Liver (tissue), 9 donors: Measurements from ENCODE around the gene DISC1. TPM values are rescaled to one million over a fixed set of nuclear protein-coding genes. Genes with fewer than 3 reads are reported as not detected.

ENCODE experiments used
- DNase-seq: peaks from one replicate; pipeline ENCODE4 v3.0.0-alpha.2; 2017; ENCODE audit warnings: low spot score
- H3K27ac ChIP-seq, 2 donors: one replicate each; pipeline ENCODE4 v1.7.0; 2013; ENCODE audit warnings: inconsistent platforms in 2 of 2, low read length in 2 of 2, control low read depth in 1 of 2, low read depth in 1 of 2, mild to moderate bottlenecking in 1 of 2
- H3K27me3 ChIP-seq, 4 donors: one replicate each; pipeline versions ENCODE4 v1.6.1 to v1.7.0; 2013; ENCODE audit warnings: low read length in 3 of 4, inconsistent platforms in 1 of 4, mild to moderate bottlenecking in 1 of 4, moderate library complexity in 1 of 4; ENCODE audit not compliant: control insufficient read depth in 4 of 4, insufficient read depth in 4 of 4
- H3K36me3 ChIP-seq, 4 donors: one replicate each; pipeline versions ENCODE4 v1.6.1 to v1.7.0; 2013; ENCODE audit warnings: low read length in 3 of 4, mild to moderate bottlenecking in 3 of 4, low read depth in 1 of 4, moderate library complexity in 1 of 4; ENCODE audit not compliant: control insufficient read depth in 4 of 4, insufficient read depth in 3 of 4
- H3K4me1 ChIP-seq, 4 donors: one replicate each; pipeline versions ENCODE4 v1.6.1 to v1.7.0; 2013; ENCODE audit warnings: low read length in 3 of 4, mild to moderate bottlenecking in 3 of 4, moderate library complexity in 1 of 4; ENCODE audit not compliant: control insufficient read depth in 4 of 4, insufficient read depth in 4 of 4
- H3K4me3 ChIP-seq, 3 donors: one replicate each; pipeline versions ENCODE4 v1.6.1 to v1.7.0; 2013; ENCODE audit warnings: low read length in 3 of 3, control low read depth in 1 of 3, low read depth in 1 of 3, mild to moderate bottlenecking in 1 of 3
- H3K9ac ChIP-seq, 2 donors: one replicate each; pipeline ENCODE4 v1.7.0; 2013; ENCODE audit warnings: low read length in 2 of 2, mild to moderate bottlenecking in 2 of 2, moderate library complexity in 2 of 2, control low read depth in 1 of 2, low read depth in 1 of 2
- H3K9me3 ChIP-seq, 4 donors: one replicate each; pipeline versions ENCODE4 v1.6.1 to v1.7.0; 2013; ENCODE audit warnings: low read length in 3 of 4; ENCODE audit not compliant: control insufficient read depth in 4 of 4
- CTCF ChIP-seq: fragments of 150-350 bp; IDR thresholded peaks from 2 replicates; pipeline ENCODE4 v1.5.1; 2017; ENCODE audit warnings: improper control_type of control experiment, low read depth, low read length; ENCODE audit not compliant: missing input control
- EGR1 ChIP-seq, 2 donors: IDR thresholded peaks; 2 replicates each; pipeline ENCODE4 v1.6.1; 2016 to 2018; ENCODE audit warnings: antibody characterized with exemption in 2 of 2, low read depth in 2 of 2
- FOXA1 ChIP-seq: IDR thresholded peaks from 2 replicates; pipeline ENCODE4 v1.6.1; 2016; ENCODE audit warnings: antibody characterized with exemption
- FOXA2 ChIP-seq: IDR thresholded peaks from 2 replicates; pipeline ENCODE4 v1.6.1; 2016; ENCODE audit warnings: antibody characterized with exemption
- GABPA ChIP-seq, 2 donors: IDR thresholded peaks in 1 of 2; conservative IDR thresholded peaks in 1 of 2; 2 replicates each; pipeline ENCODE4 v1.6.1; 2016; ENCODE audit warnings: antibody characterized with exemption in 2 of 2, mild to moderate bottlenecking in 1 of 2, moderate library complexity in 1 of 2
- HNF4A ChIP-seq, 2 donors: conservative IDR thresholded peaks; 2 replicates each; pipeline ENCODE4 v1.6.1; 2016; ENCODE audit warnings: antibody characterized with exemption in 2 of 2, mild to moderate bottlenecking in 2 of 2
- JUND ChIP-seq, 2 donors: IDR thresholded peaks; 2 replicates each; pipeline ENCODE4 v1.6.1; 2016; ENCODE audit warnings: antibody characterized with exemption in 2 of 2
- MAX ChIP-seq: IDR thresholded peaks from 2 replicates; pipeline ENCODE4 v1.6.1; 2016; ENCODE audit warnings: antibody characterized with exemption
- NR2F2 ChIP-seq: IDR thresholded peaks from 2 replicates; pipeline ENCODE4 v1.6.1; 2016; ENCODE audit warnings: antibody characterized with exemption
- REST ChIP-seq: IDR thresholded peaks from 2 replicates; pipeline ENCODE4 v1.6.1; 2016; ENCODE audit warnings: antibody characterized with exemption, mild to moderate bottlenecking
- RXRA ChIP-seq, 2 donors: IDR thresholded peaks; 2 replicates each; pipeline ENCODE4 v1.6.1; 2017 to 2018; ENCODE audit warnings: antibody characterized with exemption in 2 of 2, mild to moderate bottlenecking in 1 of 2
- SP1 ChIP-seq: IDR thresholded peaks from 2 replicates; pipeline ENCODE4 v1.6.1; 2018; ENCODE audit warnings: antibody characterized with exemption, mild to moderate bottlenecking
- TAF1 ChIP-seq: conservative IDR thresholded peaks from 2 replicates; pipeline ENCODE4 v1.6.1; 2016; ENCODE audit warnings: antibody characterized with exemption, mild to moderate bottlenecking
- YY1 ChIP-seq: IDR thresholded peaks from 2 replicates; pipeline ENCODE4 v1.6.1; 2016; ENCODE audit warnings: antibody characterized with exemption, mild to moderate bottlenecking
- ZBTB33 ChIP-seq: IDR thresholded peaks from 2 replicates; pipeline ENCODE4 v1.6.1; 2016; ENCODE audit warnings: antibody characterized with exemption
- WGBS: extraction: QIAGEN DNeasy Blood & Tissue Kit; methylation state at CpG from one replicate; pipeline ENCODE4 v1.1.7; 2013; 5-methylcytosine and 5-hydroxymethylcytosine counted together
- polyA plus RNA-seq, 2 donors: library from polyadenylated mRNA; stranded (reverse) in 1 of 2; unstranded in 1 of 2; fragments of 200-250 nt in 1 of 2; fragments of >200 nt in 1 of 2; fragmentation: Nextera tagmentation in 1 of 2; extraction: Ambion mirVana in 1 of 2; gene quantifications; one replicate each; pipeline versions ENCODE4 v1.2.1 to v1.2.3, GENCODE V29; 2013 to 2015
- total RNA-seq, 2 donors: library from RNA; depleted of rRNA; stranded (reverse); fragments of >200 nt; gene quantifications; one replicate each; pipeline ENCODE4 v1.2.3, GENCODE V29; 2014
- donor health status: healthy.
- donor health status: healthy.
- donor health status: healthy.
- donor health status: healthy.
- donor health status: healthy.

The DISC1 gene
- total and polyA plus RNA-seq, 4 donors = 0.45 to 6.3 (median 2.3) TPM

- TF ChIP-seq CTCF (no peak), JUND (IDR thresholded peaks at IDR 0.05) (no peak)
Measured at GRCh38 chr1:231929311-231929710, 302.7 kb downstream of the DISC1 start (continued).

- Histone ChIP-seq H3K4me3 (no peak overlapping the region), H3K36me3 (peaks cover 0 to 2% (median 0%) of the 10 kb centered on the region in 4 donors), H3K27me3 (peaks cover 0 to 2% (median 0%) of the 10 kb centered on the region in 4 donors), H3K4me1 (no peaks in the 10 kb centered on the region), H3K9me3 (peaks cover 0 to 9% (median 5%) of the 10 kb centered on the region in 4 donors), H3K9ac (no peak overlapping the region), H3K27ac (no peak overlapping the region)
- TF ChIP-seq SP1 (no peak), NR2F2 (no peak), ZBTB33 (no peak), TAF1 (no peak), FOXA1 (no peak), HNF4A (conservative IDR thresholded peaks at IDR 0.05) (no peak), GABPA (IDR thresholded peaks at IDR 0.05 in 1 of 2, conservative IDR thresholded peaks at IDR 0.05 in 1 of 2) (no peak), RXRA (IDR thresholded peaks at IDR 0.05) (no peak), CTCF (no peak), FOXA2 (no peak), MAX (no peak), EGR1 (IDR thresholded peaks at IDR 0.05; ENCODE audit: low read depth in 2 of 2) (no peak), YY1 (no peak), REST (no peak)
- no peak for DNase-seq
- 63% methylated on average over 7 of the region's 7 CpGs for WGBS
Measured at GRCh38 chr1:231930257-231930947, 303.8 kb downstream of the DISC1 start.
